Caco-2 (cell line): ENCODE results near the gene TRPV3. TPM values are rescaled to one million over a fixed set of nuclear protein-coding genes. Genes with fewer than 3 reads are reported as not detected.

Experiments
- BruUV-seq: library from RNA; stranded (reverse); fragments of 400-500 nt; replicated peaks from 2 replicates; lab custom pipeline; 2021; lab: Mats Ljungman, UMichigan
- CTCF ChIA-PET: fragments of 300-600 bp; sonication (Branson Sonifier 250); formaldehyde crosslinking; loops from one replicate; lab custom pipeline; 2022; ENCODE audit warnings: antibody characterized with exemption; lab: Charles Lee
- POLR2A ChIA-PET: fragments of 300-600 bp; sonication (Branson Sonifier 250); formaldehyde crosslinking; loops from one replicate; lab custom pipeline; 2022; ENCODE audit warnings: antibody characterized with exemption; lab: Charles Lee
- DNase-seq, 2 experiments: peaks; one replicate each; pipeline versions ENCODE4 v3.0.0 to v3.0.0-alpha.2; 2020 to 2022
- H3K27me3 ChIP-seq: replicated peaks from 2 replicates; pipeline ENCODE4 v1.6.0; 2011; ENCODE audit warnings: low read length; ENCODE audit not compliant: control insufficient read depth, insufficient read depth
- H3K36me3 ChIP-seq: 2 replicates; pipeline ENCODE4 v1.5.1; 2011; ENCODE audit warnings: low read length; ENCODE audit not compliant: control insufficient read depth, insufficient read depth
- H3K4me1 ChIP-seq: fragments of 250-450 bp; sonication (Bioruptor Pico); 2 replicates; pipeline ENCODE4 v1.5.1; 2020; ENCODE audit warnings: mild to moderate bottlenecking
- H3K4me3 ChIP-seq: 2 replicates; pipeline ENCODE4 v1.5.1; 2011; ENCODE audit warnings: low read depth, mild to moderate bottlenecking, control low read depth, low read length
- H3K9me3 ChIP-seq: fragments of 250-450 bp; sonication (Bioruptor Pico); 2 replicates; pipeline ENCODE4 v1.5.1; 2020; ENCODE audit warnings: mild to moderate bottlenecking, moderate library complexity
- H3K27ac Mint-ChIP-seq: one replicate; pipeline ENCODE4 v1.8.0; 2022; ENCODE audit warnings: mixed read lengths; ENCODE audit not compliant: unreplicated experiment
- H3K27me3 Mint-ChIP-seq: one replicate; pipeline ENCODE4 v1.8.0; 2022; ENCODE audit warnings: mixed read lengths; ENCODE audit not compliant: insufficient read depth, unreplicated experiment
- H3K36me3 Mint-ChIP-seq: one replicate; pipeline ENCODE4 v1.8.0; 2022; ENCODE audit warnings: mild to moderate bottlenecking, mixed read lengths; ENCODE audit not compliant: insufficient read depth, unreplicated experiment
- H3K4me1 Mint-ChIP-seq: one replicate; pipeline ENCODE4 v1.8.0; 2022; ENCODE audit warnings: low read depth, mixed read lengths; ENCODE audit not compliant: unreplicated experiment
- H3K4me3 Mint-ChIP-seq: one replicate; pipeline ENCODE4 v1.8.0; 2022; ENCODE audit warnings: mild to moderate bottlenecking, moderate library complexity, mixed read lengths; ENCODE audit not compliant: unreplicated experiment
- H3K9me3 Mint-ChIP-seq: one replicate; pipeline ENCODE4 v1.8.0; 2022; ENCODE audit warnings: mixed read lengths; ENCODE audit not compliant: unreplicated experiment
- intact Hi-C: fragments of 100-400 bp; cut with micrococcal nuclease; formaldehyde crosslinking; loops from one replicate; pipeline ENCODE4 v1.10.0; 2022; ENCODE audit not compliant: unreplicated experiment
- total RNA-seq: library from RNA; stranded (reverse); gene quantifications from 2 replicates; pipeline ENCODE4 v1.2.3, GENCODE V29; 2022
- TF ChIP-seq, protein P1 (sequence below), 2 experiments: fragments of 200-600 bp in 1 of 2; IDR thresholded peaks; 1 replicate in 1 of 2; 2 replicates in 1 of 2; pipeline versions ENCODE4 v1.5.1 to v1.8.0; 2011 to 2022; ENCODE audit warnings: antibody characterized with exemption in 1 of 2, control low read depth in 1 of 2, inconsistent platforms in 1 of 2, low read depth in 1 of 2, low read length in 1 of 2, mild to moderate bottlenecking in 1 of 2, moderate library complexity in 1 of 2; ENCODE audit not compliant: insufficient read depth in 1 of 2, severe bottlenecking in 1 of 2, unreplicated experiment in 1 of 2

Gene TRPV3
- total RNA-seq, 1 experiment from 2014 or later = 8.4 TPM

DNA sequence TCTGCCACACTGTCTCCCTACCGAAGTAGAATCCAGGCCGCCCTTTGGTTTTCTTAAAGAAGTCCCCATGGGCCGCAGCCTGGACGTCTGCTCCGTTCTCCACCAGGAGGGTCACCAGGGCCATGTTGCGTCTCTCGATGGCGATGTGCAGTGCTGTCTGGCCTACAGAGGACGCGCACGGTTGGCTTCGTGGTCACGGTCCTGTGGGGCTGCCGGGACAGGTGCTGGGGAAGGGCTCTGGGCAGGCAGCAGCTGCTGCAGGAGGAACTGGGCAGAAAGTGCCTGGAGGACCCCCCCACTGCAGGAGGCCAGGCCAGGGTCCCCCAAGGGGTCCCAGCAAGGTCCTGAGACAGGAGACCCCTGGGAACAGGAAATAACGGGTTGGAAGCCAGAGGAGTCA, 32.6 kb upstream of the TRPV3 start:
- H3K27ac Mint-ChIP-seq = no peak overlapping the region
- no peak overlapping the region for H3K4me3 Mint-ChIP-seq
- no peaks in the 10 kb centered on the region for H3K9me3 Mint-ChIP-seq
- Histone ChIP-seq H3K4me1 (no peaks in the 10 kb centered on the region), H3K4me3 (no peak overlapping the region), H3K9me3 (no peaks in the 10 kb centered on the region), H3K36me3 (no peaks in the 10 kb centered on the region), H3K27me3 (no peaks in the 10 kb centered on the region)
- no peak for DNase-seq
- no peaks in the 10 kb centered on the region for H3K27me3 Mint-ChIP-seq
- H3K4me1 Mint-ChIP-seq = no peaks in the 10 kb centered on the region
- ChIA-PET CTCF (interaction anchor here (0.6 kb wide), 1 partner anchor 17 kb away, joined by 6 read pairs; no protein-coding TSS in a partner anchor), POLR2A (no interaction called here)
- H3K36me3 Mint-ChIP-seq = no peaks in the 10 kb centered on the region
- no TSS peak for BruUV-seq
- intact Hi-C loops = no loop called here
- TF ChIP-seq, protein P1, sequence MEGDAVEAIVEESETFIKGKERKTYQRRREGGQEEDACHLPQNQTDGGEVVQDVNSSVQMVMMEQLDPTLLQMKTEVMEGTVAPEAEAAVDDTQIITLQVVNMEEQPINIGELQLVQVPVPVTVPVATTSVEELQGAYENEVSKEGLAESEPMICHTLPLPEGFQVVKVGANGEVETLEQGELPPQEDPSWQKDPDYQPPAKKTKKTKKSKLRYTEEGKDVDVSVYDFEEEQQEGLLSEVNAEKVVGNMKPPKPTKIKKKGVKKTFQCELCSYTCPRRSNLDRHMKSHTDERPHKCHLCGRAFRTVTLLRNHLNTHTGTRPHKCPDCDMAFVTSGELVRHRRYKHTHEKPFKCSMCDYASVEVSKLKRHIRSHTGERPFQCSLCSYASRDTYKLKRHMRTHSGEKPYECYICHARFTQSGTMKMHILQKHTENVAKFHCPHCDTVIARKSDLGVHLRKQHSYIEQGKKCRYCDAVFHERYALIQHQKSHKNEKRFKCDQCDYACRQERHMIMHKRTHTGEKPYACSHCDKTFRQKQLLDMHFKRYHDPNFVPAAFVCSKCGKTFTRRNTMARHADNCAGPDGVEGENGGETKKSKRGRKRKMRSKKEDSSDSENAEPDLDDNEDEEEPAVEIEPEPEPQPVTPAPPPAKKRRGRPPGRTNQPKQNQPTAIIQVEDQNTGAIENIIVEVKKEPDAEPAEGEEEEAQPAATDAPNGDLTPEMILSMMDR (IDR thresholded peaks at IDR 0.05; ENCODE audit: insufficient read depth in 1 of 2, low read depth in 1 of 2, low read length in 1 of 2, severe bottlenecking in 1 of 2, unreplicated experiment in 1 of 2) = no peak

DNA sequence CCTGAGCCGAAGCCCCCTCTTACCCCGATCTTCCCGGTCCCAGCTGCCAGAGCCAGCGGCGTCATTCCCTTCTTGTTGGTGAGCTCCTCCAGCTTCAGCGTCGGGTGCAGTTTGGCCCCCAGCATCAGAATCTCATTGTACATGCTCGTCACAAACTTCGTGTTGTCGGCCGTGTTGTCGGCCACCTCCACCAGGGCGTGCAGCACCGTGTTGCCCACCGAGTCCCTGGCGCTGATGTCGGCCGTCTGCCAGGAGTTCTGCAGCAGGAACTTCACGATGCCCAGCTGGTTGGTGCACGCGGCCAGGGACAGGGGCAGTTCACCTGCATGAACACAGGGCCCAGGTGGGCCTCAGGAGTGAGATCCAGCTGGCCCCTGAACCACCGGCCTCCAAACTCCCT, 32.2 kb upstream of the TRPV3 start:
- TF ChIP-seq, protein P1 (IDR thresholded peaks at IDR 0.05; ENCODE audit: insufficient read depth in 1 of 2, low read depth in 1 of 2, low read length in 1 of 2, severe bottlenecking in 1 of 2, unreplicated experiment in 1 of 2) = no peak
- intact Hi-C loops = no loop called here
- Mint-ChIP-seq H3K27ac (no peak overlapping the region), H3K4me1 (no peaks in the 10 kb centered on the region), H3K9me3 (no peaks in the 10 kb centered on the region), H3K27me3 (no peaks in the 10 kb centered on the region), H3K36me3 (no peaks in the 10 kb centered on the region), H3K4me3 (no peak overlapping the region)
- ChIA-PET CTCF (interaction anchor here (0.6 kb wide), 1 partner anchor 16 kb away, joined by 6 read pairs; no protein-coding TSS in a partner anchor), POLR2A (no interaction called here)
- no peak overlapping the region for H3K4me3 ChIP-seq
- H3K9me3 ChIP-seq = no peaks in the 10 kb centered on the region
- BruUV-seq = no TSS peak
- no peaks in the 10 kb centered on the region for H3K27me3 ChIP-seq
- no peaks in the 10 kb centered on the region for H3K4me1 ChIP-seq
- no peak for DNase-seq
- H3K36me3 ChIP-seq = no peaks in the 10 kb centered on the region

DNA sequence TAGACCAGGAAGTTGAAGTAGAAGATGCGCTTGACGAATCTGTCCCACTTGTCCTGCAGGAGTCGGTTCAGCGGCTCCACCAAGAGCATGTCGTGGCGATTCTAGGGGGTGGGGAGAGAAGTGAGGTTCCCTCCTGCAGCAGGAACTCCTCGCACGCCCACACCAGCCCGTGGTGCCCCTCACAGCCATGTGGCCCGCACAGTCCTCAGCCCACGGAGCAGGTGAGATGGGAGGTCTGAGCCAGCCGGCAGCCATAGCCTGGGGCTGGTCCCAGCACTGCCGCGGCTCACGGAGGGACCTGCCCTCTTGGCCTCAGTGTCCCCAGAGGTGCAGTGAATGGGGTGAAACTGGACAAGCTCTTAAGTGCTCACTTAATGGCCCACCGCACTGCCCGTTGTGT, 28.2 kb upstream of the TRPV3 start:
- POLR2A ChIA-PET = no interaction called here
- H3K4me1 Mint-ChIP-seq = no peaks in the 10 kb centered on the region
- no TSS peak for BruUV-seq
- no peaks in the 10 kb centered on the region for H3K4me1 ChIP-seq
- no peak overlapping the region for H3K4me3 Mint-ChIP-seq
- CTCF ChIA-PET = no interaction called here
- no peaks in the 10 kb centered on the region for H3K9me3 ChIP-seq
- no peaks in the 10 kb centered on the region for H3K36me3 Mint-ChIP-seq
- DNase-seq = no peak
- H3K36me3 ChIP-seq = no peaks in the 10 kb centered on the region
- H3K9me3 Mint-ChIP-seq = no peaks in the 10 kb centered on the region
- no peaks in the 10 kb centered on the region for H3K27me3 Mint-ChIP-seq
- intact Hi-C loops = no loop called here
- H3K4me3 ChIP-seq = no peak overlapping the region
- TF ChIP-seq, protein P1 (IDR thresholded peaks at IDR 0.05; ENCODE audit: insufficient read depth in 1 of 2, low read depth in 1 of 2, low read length in 1 of 2, severe bottlenecking in 1 of 2, unreplicated experiment in 1 of 2) = no peak
- no peak overlapping the region for H3K27ac Mint-ChIP-seq
- H3K27me3 ChIP-seq = no peaks in the 10 kb centered on the region
